ENCODE results near the gene MSL1. TPM values are rescaled to one million over a fixed set of nuclear protein-coding genes. Genes with fewer than 3 reads are reported as not detected.

MSL1 gene
- total and polyA plus RNA-seq, 9 of the 15 experiments (the other 6 are each of a cell fraction or from before 2014, with no cell fraction given), result 13.8 to 120 (median 61.9) TPM

- TF ChIP-seq ZNF778 (CRISPR knock-in tag; IDR thresholded peaks at IDR 0.05), result no peak
- TF ChIP-seq ZNF583 (CRISPR knock-in tag; IDR thresholded peaks at IDR 0.05), result no peak
- TF ChIP-seq SFPQ (IDR thresholded peaks at IDR 0.05; ENCODE audit: low read depth, low read length), result no peak
- no peak for TF ChIP-seq NR2C2 (CRISPR knock-in tag; IDR thresholded peaks at IDR 0.05)
- TF ChIP-seq NR2C2 (tag; IDR thresholded peaks at IDR 0.05), result peak; percentile 88
- no peak for TF ChIP-seq MIER1 (IDR thresholded peaks at IDR 0.05; ENCODE audit: low read depth)
- TF ChIP-seq ZSCAN32 (CRISPR knock-in tag; IDR thresholded peaks at IDR 0.05), result no peak
- no peak for TF ChIP-seq BRF2 (IDR thresholded peaks at IDR 0.05; ENCODE audit: borderline replicate concordance, insufficient read depth, insufficient read length)
- TF ChIP-seq CBFA2T3 (IDR thresholded peaks at IDR 0.05), result no peak
- TF ChIP-seq POLR2H (tag; IDR thresholded peaks at IDR 0.05; ENCODE audit: low read depth), result no peak
- no peak for TF ChIP-seq ZNF507 (tag; conservative IDR thresholded peaks at IDR 0.05)
- TF ChIP-seq ZNF24 (IDR thresholded peaks at IDR 0.05), result no peak
- peak; percentile 14; the same call in 1 of the 2 replicates for TF ChIP-seq HMBOX1 (IDR thresholded peaks at IDR 0.05)
- peak; percentile 51; the same call in 1 of the 2 replicates for TF ChIP-seq ETS1 (conservative IDR thresholded peaks at IDR 0.05; ENCODE audit: control insufficient read depth, low read depth, low read length)
- no peak for TF ChIP-seq BRD4 (IDR thresholded peaks at IDR 0.05)
- no peak for TF ChIP-seq NR0B1 (IDR thresholded peaks at IDR 0.05; ENCODE audit: partially characterized antibody)
- TF ChIP-seq CHAMP1 (IDR thresholded peaks at IDR 0.05), result no peak
- peak; percentile 75 for TF ChIP-seq SOX6 (IDR thresholded peaks at IDR 0.05)
- no peak; the same call in 1 of the 2 replicates for TF ChIP-seq HDAC2 (IDR thresholded peaks at IDR 0.05)
- no peak for TF ChIP-seq HSF4 (CRISPR knock-in tag; IDR thresholded peaks at IDR 0.05; ENCODE audit: borderline replicate concordance)
These were observed 21.0 kb upstream of the MSL1 start (continued) for GRCh38 chr17:40100669-40101366.
